NCI-H226 (cell line): ENCODE measurements around the gene RAD51B.
"Not testable (repeated sequence)": the region's sequence is repeated elsewhere in the genome, so short reads cannot be mapped to it uniquely, and the experiment has no call there.

Experiments used
- DNase-seq: peaks from one replicate; pipeline ENCODE4 v3.0.0-alpha.2; 2015

Gene RAD51B

DNA sequence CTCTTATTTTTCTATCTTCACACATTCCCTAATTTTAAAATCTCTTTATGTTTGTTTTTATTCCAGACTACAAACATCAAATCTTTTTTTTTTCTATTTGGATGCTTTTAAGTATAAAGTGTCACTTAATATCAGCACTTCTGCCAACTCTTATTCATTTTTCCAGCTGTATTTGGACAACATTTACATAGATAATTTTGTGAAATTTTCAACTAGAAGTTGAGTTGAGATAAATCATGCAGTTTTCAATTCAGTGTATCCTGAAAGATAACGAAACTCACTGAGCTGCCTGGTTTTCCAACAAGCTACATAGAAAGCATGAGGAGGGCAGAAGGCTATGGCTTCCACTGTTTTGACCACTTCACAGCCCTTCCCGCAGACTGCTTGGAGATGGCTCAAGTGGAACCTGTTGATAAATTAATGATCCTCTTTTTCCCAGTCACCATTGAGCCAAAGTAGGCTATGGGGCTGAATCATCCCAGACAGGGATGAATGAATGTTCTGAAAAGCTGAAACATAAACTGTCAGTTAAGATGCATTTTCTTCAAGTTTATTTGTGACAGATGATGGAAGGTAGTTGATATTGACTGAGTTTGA, 213.9 kb downstream of the RAD51B start:
- no peak for DNase-seq

DNA sequence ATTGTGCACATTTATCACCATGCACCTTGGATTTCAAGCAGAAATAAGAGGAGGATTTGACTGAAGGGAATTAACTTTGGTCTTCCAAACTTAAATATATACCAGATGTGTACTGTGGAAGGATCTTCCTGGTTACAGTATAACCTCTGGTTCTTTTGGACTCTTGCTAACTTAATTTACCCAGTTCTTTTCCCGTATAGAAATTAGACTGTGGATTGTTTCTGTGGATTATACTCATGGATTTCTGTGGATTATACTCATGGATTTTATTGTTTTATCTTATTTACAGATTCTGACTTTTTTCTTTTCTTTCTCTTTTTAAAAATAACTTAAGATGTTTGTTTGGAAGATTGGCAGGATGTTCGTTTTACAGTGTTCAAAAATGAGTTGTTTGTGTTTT, 215.3 kb downstream of the RAD51B start:
- DNase-seq, result no peak

- no peak for DNase-seq
Observed at GRCh38 chr14:68036202-68036601, 216.6 kb downstream of the RAD51B start.

DNA sequence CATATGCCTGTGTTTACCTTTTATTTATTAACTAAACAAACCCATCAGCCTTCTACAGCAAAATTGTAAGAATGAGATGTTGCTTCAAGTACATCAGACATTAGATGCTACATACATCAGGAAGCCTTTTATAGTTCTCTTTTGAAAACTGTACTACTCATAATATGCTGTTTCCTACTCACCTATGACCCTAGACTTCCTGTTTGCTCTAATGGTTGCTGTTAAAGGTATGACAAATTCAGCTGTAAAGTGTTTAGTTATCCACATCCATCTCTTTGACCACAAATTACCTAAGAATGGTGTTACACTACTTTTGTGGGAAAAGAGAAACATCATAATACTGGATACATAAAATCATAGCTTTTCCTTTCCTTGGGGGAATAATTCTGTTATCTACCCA, 220.0 kb downstream of the RAD51B start:
- DNase-seq, result peak; percentile 40

DNA sequence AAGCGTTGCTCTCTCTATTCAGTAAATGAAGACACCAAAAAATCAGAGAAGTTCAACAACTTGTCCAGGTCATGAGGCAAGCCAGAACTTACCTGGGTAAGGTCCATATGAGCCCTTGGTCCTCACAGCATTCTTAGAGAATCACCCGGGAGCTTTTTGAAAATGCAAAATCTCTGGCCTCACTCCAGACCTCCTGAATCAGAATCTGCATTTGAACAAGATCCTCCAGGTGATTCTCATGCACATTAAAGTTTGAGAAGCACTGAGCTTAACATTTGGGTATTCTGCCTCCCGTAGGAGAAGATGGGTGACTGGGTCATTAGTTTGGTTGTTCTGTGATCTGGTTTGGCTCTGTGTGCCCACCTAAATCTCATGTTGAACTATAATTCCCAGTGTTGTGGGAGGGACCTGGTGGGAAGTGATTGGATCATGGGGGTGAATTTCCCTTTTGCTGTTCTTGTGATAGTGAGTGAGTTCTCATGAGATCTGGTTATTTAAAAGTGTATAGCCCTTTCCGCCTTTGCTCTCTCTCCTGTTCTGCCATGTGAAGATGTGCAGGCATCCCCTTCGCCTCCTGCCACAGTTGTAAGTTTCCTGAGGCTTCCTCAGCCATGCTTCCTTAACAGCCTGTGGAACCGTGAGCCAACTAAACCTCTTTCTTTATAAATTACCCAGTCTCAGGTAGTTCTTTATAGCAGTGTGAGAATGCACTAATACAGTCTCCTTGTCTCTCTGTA, 221.2 kb downstream of the RAD51B start:
- no peak for DNase-seq

GRCh38 chr14:68041876-68042354, 222.3 kb downstream of the RAD51B start:
- DNase-seq, result no peak

- no peak for DNase-seq
Observed at GRCh38 chr14:68042586-68043210, 223.1 kb downstream of the RAD51B start.

- no peak for DNase-seq
Observed at GRCh38 chr14:68043752-68044151, 224.2 kb downstream of the RAD51B start.

DNA sequence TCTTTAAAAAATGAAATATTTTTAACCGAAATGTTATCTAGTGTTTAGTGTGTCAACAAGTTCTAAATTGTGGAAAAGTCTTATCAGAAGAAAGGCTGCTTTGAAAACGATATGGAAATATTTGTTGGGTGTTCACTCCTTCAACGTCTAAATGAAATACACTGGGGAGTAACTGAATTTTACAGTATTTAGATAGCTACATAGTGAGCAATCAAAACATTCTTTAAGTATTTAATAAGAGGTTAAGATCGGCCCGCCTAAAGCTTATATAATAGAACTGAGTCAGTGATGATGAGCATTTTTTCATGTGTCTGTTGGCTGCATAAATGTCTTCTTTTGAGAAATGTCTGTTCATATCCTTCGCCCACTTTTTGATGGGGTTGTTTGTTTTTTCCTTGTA, 228.3 kb downstream of the RAD51B start:
- DNase-seq, result peak; percentile 79

GRCh38 chr14:68048815-68049214, 229.2 kb downstream of the RAD51B start:
- not testable (repeated sequence) for DNase-seq

GRCh38 chr14:68050177-68050576, 230.6 kb downstream of the RAD51B start:
- DNase-seq, result no peak

DNA sequence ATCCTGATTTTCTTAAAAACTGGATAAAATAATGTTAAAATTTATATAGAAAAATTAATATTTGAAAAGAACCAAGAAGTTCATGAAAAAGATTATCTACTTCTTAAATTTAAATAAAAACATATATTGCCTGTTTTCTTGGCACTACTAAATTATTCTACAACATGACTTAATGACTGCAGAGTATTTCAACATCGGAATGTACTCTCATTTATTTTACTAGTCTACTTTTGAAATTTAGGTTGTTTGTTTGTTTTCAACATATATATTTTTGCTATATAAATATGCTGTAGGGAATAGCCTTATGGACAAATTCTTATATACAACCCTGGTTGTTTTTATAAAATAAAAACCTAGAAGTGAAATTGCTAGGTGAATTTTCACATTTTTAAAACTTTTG, 231.6 kb downstream of the RAD51B start:
- DNase-seq, result no peak

GRCh38 chr14:68060198-68060597, 240.6 kb downstream of the RAD51B start:
- DNase-seq, result no peak

GRCh38 chr14:68062651-68063050, 243.1 kb downstream of the RAD51B start:
- no peak for DNase-seq

GRCh38 chr14:68065322-68065721, 245.7 kb downstream of the RAD51B start:
- DNase-seq, result no peak

GRCh38 chr14:68074765-68075381, 255.3 kb downstream of the RAD51B start:
- DNase-seq, result no peak

DNA sequence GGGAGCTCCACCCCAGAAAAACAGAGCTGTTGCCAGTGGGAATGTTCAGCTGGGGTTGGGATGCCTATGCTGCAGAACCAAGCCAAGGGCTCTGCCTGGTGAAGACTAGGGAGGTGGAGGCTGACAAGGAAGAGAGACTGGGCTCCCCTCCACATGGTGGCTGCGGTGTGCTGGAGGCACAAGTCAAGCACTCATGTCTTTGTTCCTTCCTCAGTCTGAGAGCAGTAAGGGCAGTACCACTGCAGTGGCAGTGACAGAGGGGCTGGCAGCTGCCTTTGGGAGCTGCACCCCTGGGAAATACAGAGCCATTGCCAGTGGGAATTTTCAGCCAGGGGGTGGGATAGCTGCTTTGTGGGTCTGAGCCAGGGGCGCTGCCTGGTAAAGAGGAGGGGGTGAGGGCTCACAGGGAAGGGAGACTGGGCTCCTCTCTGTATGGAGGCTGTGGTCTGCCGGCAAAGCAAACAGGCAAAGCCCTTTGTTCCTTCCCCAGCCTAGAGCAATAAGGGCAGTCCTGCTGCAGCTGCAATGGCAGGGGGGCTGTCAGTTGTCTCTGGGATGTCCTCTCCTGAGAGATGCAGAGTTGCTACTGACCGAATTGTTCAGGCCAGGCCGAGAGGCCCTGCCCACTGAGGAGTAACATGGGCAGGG, 255.9 kb downstream of the RAD51B start:
- no peak for DNase-seq

DNA sequence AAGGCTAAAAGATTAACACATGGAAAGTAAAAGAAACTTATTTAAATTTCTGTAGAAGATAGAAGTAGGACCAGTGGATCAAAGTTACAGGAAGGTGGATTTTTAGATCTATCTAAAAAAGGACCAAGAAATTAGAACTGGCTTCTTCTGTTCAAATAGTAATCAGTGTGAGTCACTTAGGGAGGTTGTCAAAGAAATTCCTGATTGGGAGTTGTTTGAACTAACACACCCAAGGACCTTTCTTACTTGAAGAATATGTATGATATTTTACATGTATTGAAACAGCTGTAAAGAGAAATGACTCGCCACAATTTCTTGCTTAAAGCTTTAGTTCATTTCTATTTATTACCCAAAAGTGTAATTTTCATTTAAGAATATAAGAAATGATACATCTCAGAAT, 256.9 kb downstream of the RAD51B start:
- peak; percentile 57 for DNase-seq

DNA sequence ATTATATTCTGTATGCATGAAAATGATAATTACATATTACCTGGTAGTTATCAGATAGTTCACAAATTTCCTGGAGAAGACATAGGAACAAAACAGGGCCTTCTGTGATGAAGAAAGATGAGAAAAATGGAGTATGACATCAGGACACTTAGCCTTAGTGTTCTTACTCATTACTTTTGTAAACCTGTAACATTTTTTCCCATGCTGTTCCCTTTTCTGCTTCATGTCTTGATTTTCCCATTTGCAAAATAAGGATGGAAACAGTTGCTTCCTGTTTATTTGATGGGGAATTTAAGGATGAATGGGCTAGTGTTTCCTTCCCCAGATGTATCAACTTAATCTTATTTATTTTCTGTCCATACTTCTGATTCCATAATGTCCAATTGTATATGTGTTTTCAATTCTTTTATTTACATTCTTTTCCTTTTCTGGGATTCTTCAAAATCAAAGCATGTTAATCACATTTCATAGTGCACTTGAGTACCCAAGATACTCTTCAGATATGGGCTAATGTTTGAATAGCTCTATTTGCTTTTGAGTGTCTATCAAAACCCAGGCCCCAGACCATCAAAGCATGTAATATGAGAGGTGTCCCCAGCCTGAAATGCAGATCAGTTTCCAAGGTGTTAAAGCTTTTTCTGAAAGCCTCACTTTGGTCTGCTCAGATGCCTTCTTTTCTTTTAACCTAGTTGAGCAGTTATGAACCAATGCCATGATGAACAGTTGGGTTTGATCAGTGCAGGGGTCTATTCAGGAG, 260.5 kb downstream of the RAD51B start:
- no peak for DNase-seq

- DNase-seq, result no peak
Observed at GRCh38 chr14:68081489-68081888, 261.9 kb downstream of the RAD51B start.

DNA sequence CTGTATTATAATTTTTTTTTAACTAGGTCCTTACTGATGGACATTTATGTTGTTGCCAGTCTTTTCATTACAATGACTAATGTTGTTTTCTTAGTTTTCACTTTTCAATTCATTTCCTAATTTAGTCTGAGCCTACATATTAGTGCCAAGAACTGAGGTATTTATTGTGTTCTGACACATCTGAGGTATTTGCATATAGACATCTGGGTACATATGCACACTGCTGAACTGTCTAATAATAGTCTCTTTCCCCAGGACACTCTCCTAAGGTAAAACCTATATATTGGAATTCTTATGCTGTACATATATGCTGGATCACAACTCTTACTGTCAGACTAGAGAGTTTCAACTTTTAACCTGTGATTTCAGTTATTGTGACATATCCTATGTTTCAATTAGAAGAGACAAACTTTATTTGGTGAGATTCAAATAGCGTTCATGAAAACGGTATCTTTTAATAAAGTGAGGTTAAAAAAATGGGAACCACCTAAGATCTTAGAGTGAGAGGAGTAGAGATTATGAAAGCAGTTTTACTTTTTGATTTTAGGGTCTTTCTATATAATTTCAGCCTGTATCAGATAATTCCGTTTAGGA, 263.2 kb downstream of the RAD51B start:
- DNase-seq, result no peak

DNA sequence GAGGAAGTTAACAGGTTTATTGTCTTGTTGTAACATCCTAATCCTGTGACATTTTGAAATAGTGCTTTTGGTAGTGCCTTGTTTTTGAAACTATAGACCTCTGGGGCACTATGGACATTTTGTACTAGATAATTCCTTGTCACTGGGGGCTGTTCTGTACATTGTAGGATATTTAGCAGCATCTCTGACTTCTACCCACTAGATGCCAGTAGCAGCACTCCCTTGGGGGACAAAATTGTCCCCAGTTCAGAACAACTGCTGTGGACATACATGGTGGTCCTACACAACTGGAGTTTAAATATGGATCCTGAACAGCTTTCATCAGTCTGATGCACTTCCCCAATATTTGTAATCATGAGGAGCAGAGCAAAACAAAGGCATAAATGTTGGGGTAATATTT, 264.7 kb downstream of the RAD51B start:
- no peak for DNase-seq
